Thyroid gland (tissue), 4 donors: ENCODE data around the gene SUSD3. TPM values are rescaled to one million over a fixed set of nuclear protein-coding genes. Genes with fewer than 3 reads are reported as not detected.

ENCODE experiments used
- DNase-seq, 2 donors: peaks; one replicate each; pipeline ENCODE4 v3.0.0-alpha.2; 2019
- H3K27ac ChIP-seq, 3 donors: fragments of 200-600 bp; sonication (generic); 1 replicate in 2 of 3; 2 replicates in 1 of 3; pipeline ENCODE4 v1.5.1; 2016 to 2019; ENCODE audit warnings: mild to moderate bottlenecking in 1 of 3, moderate library complexity in 1 of 3
- H3K27me3 ChIP-seq: fragments of 200-600 bp; sonication (generic); one replicate; pipeline ENCODE4 v1.5.1; 2019
- H3K36me3 ChIP-seq, 2 donors: fragments of 200-600 bp; sonication (generic); one replicate each; pipeline ENCODE4 v1.5.1; 2016 to 2019
- H3K4me1 ChIP-seq, 2 donors: fragments of 200-600 bp; sonication (generic); one replicate each; pipeline ENCODE4 v1.5.1; 2017 to 2019
- H3K4me3 ChIP-seq, 3 donors: fragments of 200-600 bp; sonication (generic); replicated peaks in 1 of 3; 1 replicate in 2 of 3; 2 replicates in 1 of 3; pipeline ENCODE4 v1.5.1; 2016; ENCODE audit warnings: mild to moderate bottlenecking in 1 of 3
- H3K9me3 ChIP-seq: fragments of 200-600 bp; sonication (generic); one replicate; pipeline ENCODE4 v1.5.1; 2017
- CTCF ChIP-seq, 6 experiments: fragments of 200-600 bp in 3 of 6; fragments of 450-650 bp in 3 of 6; sonication (generic) in 3 of 6; IDR thresholded peaks; one replicate each; pipeline ENCODE4 v1.5.1; 2016 to 2019; ENCODE audit warnings: antibody characterized with exemption in 6 of 6, mild to moderate bottlenecking in 2 of 6, inconsistent platforms in 1 of 6, moderate library complexity in 1 of 6
- POLR2A ChIP-seq, 2 donors: fragments of 450-650 bp; IDR thresholded peaks; one replicate each; pipeline ENCODE4 v1.6.1; 2017; ENCODE audit warnings: antibody characterized with exemption in 2 of 2, mild to moderate bottlenecking in 2 of 2, moderate library complexity in 1 of 2
- WGBS, 2 donors: methylation state at CpG; one replicate each; pipeline ENCODE4 v1.1.5; 2017; 5-methylcytosine and 5-hydroxymethylcytosine counted together
- intact Hi-C: fragments of 100-400 bp; cut with DNase I; formaldehyde crosslinking; loops from one replicate; pipeline ENCODE4 v1.15.1; 2023
- total RNA-seq, 4 donors: library from RNA; depleted of rRNA; stranded (reverse); fragments of >200 nt; gene quantifications; one replicate each; pipeline ENCODE4 v1.2.3, GENCODE V29; 2016

Gene SUSD3
- total RNA-seq, 4 donors from 2014 or later = 3.6 to 12.6 (median 5.5) TPM

DNA sequence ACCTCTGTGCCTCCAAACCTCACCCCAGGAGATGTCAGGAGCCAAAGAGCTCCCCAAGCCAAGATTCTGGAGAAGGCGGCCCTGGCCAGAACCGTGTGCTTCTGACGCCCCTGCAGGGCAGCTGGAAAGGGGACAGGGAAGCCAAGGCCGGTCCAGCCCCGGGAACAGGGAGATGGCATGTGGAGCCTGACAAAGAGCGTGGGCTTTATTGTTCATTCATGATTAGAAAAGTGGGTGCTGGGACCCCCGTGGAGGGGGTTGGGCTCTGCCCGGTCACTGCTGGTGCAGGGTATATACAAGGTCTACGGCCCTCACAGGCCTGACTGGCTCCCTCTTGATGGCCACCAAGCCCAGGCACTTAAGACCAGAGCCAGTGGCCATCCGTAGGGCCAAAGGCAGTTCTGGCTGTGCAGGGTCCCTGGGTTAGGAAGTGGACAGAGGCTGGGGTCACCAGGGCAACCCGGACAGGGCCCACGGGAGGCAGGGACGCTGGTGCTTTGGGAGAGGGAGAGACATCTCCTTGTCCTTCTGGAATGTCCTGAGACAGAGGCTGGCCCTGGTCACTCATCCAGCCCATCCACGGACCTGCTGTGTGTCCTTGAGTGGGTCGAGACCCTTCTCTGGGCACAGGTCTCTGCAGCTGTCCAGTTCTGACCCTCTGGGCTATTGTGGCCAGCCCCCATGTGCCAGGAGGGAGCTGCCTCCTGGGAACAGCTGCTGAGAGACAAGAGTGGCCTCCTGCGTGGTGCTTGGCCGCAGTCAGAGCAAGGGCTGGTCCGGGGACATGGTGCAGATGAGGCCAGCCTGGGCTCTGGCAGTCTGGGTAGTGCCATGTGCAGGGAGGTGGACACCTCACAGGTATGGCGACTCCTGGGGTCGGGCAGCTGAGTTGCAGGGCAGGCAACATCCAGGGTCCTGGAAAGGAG lies 63.1 kb downstream of the SUSD3 start:
- intact Hi-C loops = no loop called here
- Histone ChIP-seq H3K27me3 (no peaks in the 10 kb centered on the region), H3K4me1 (peaks cover 28 to 38% of the 10 kb centered on the region in 2 donors), H3K4me3 (no peak overlapping the region), H3K27ac (no peak overlapping the region), H3K36me3 (peaks cover 26 to 27% of the 10 kb centered on the region in 2 donors), H3K9me3 (no peaks in the 10 kb centered on the region)
- no peak for TF ChIP-seq POLR2A (IDR thresholded peaks at IDR 0.05)
- no peak for TF ChIP-seq CTCF (IDR thresholded peaks at IDR 0.05)
- 90 to 95% methylated on average over 19 to 20 of the region's 20 CpGs for WGBS, 2 donors
- DNase-seq = peak; percentile 0 to 2

- peak; percentile 1 to 3 for DNase-seq
- H3K4me3 ChIP-seq = no peak overlapping the region
- intact Hi-C loops = no loop called here
- H3K27ac ChIP-seq = no peak overlapping the region
- peaks cover 26 to 27% of the 10 kb centered on the region in 2 donors for H3K36me3 ChIP-seq
- H3K9me3 ChIP-seq = no peaks in the 10 kb centered on the region
- no peaks in the 10 kb centered on the region for H3K27me3 ChIP-seq
- 91 to 94% methylated on average over 9 to 11 of the region's 14 CpGs for WGBS, 2 donors
- H3K4me1 ChIP-seq = peaks cover 40 to 48% of the 10 kb centered on the region in 2 donors
- TF ChIP-seq POLR2A (IDR thresholded peaks at IDR 0.05) (no peak), CTCF (IDR thresholded peaks at IDR 0.05) (no peak)
Observed at GRCh38 chr9:93122721-93123221, 64.3 kb downstream of the SUSD3 start.

DNA sequence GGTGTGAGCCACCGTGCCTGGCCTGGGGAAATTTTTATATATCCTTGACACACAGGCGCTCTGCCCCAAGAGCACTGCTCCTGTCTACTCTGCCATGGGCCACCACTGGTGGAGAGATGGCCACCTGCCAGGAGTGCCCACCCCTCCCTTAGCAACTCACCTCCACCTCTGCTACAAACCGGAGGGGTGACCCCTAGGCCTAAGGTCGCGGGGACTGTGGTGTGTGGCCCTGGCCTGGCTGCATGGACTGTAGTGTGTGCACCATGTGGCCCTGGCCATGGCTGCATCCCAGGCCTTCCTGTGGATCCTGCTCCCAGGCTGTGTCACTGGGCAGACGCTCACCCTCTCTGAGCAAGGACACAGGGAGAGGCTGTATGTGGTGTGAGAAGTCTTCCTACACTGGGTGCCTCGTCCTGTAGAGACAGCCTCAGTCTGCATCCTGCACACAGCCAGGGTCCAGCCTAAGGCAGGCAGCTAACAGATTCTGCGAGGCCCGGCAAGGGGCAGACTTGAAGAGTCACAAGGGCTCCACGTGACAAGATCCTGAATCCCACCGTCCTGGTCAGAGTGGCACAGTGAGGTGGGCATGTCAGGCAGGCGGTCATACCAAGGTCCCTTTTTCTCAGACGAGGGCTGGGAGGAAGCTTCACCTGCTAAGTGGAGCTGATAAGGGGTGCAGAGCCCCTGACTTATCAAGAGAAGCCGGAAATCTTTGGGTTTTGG lies 65.2 kb downstream of the SUSD3 start:
- Histone ChIP-seq H3K9me3 (no peaks in the 10 kb centered on the region), H3K27ac (no peak overlapping the region), H3K36me3 (peaks cover 26 to 27% of the 10 kb centered on the region in 2 donors), H3K4me1 (peaks cover 42 to 56% of the 10 kb centered on the region in 2 donors), H3K4me3 (no peak overlapping the region), H3K27me3 (no peaks in the 10 kb centered on the region)
- intact Hi-C loops = no loop called here
- no peak for TF ChIP-seq CTCF (IDR thresholded peaks at IDR 0.05)
- TF ChIP-seq POLR2A (IDR thresholded peaks at IDR 0.05) = no peak
- WGBS, 2 donors = 91 to 95% methylated on average over 8 to 12 of the region's 14 CpGs
- peak; percentile 0 to 2 for DNase-seq

GRCh38 chr9:93124793-93125192 lies 66.3 kb downstream of the SUSD3 start:
- intact Hi-C loops = no loop called here
- TF ChIP-seq CTCF (IDR thresholded peaks at IDR 0.05) = no peak
- no peak for TF ChIP-seq POLR2A (IDR thresholded peaks at IDR 0.05)
- Histone ChIP-seq H3K27me3 (no peaks in the 10 kb centered on the region), H3K9me3 (no peaks in the 10 kb centered on the region), H3K27ac (no peak overlapping the region), H3K4me1 (peaks cover 42 to 60% of the 10 kb centered on the region in 2 donors), H3K36me3 (peaks cover 26 to 27% of the 10 kb centered on the region in 2 donors), H3K4me3 (no peak overlapping the region)
- peak; percentile 0 to 23 for DNase-seq
- WGBS, 2 donors = 90 to 93% methylated on average over 11 to 15 of the region's 16 CpGs
